HepG2 (cell line): Measurements from ENCODE around the gene CD300A. TPM values are rescaled to one million over a fixed set of nuclear protein-coding genes. Genes with fewer than 3 reads are reported as not detected.
A peak's percentile ranks its signal among the peaks of the same experiment; 100 is the strongest.

Experiments
- CBFB ChIP-seq: sonication (generic); formaldehyde crosslinking; IDR thresholded peaks from 2 replicates; pipeline ENCODE4 v1.4.0; 2020; ENCODE audit warnings: missing genetic modification reagents
- CCDC6 ChIP-seq: sonication (generic); formaldehyde crosslinking; IDR thresholded peaks from 2 replicates; pipeline ENCODE4 v1.8.1; 2022; ENCODE audit warnings: mild to moderate bottlenecking, missing genetic modification reagents, moderate library complexity
- CREB1 ChIP-seq, 2 experiments: fragments of 450-650 bp in 1 of 2; IDR thresholded peaks; 2 replicates each; pipeline ENCODE4 v1.6.1; 2016 to 2017; ENCODE audit warnings: control low read depth in 1 of 2, mild to moderate bottlenecking in 1 of 2, missing compliant biosample characterization in 1 of 2, missing genetic modification characterization in 1 of 2
- ERF ChIP-seq: IDR thresholded peaks from 2 replicates; pipeline ENCODE4 v1.6.1; 2018; ENCODE audit warnings: missing biosample characterization, missing genetic modification reagents
- FOXC1 ChIP-seq: sonication (generic); formaldehyde crosslinking; IDR thresholded peaks from 2 replicates; pipeline ENCODE4 v1.8.0; 2022; ENCODE audit warnings: mild to moderate bottlenecking, missing genetic modification reagents, borderline replicate concordance
- HMGXB4 ChIP-seq, 2 experiments: sonication (generic) in 1 of 2; formaldehyde crosslinking in 1 of 2; IDR thresholded peaks; 2 replicates each; pipeline versions ENCODE4 v1.4.0 to v1.6.1; 2018 to 2020; ENCODE audit warnings: missing genetic modification reagents in 2 of 2, borderline replicate concordance in 1 of 2, low read depth in 1 of 2, mild to moderate bottlenecking in 1 of 2, missing biosample characterization in 1 of 2
- NR2F2 ChIP-seq: IDR thresholded peaks from 2 replicates; pipeline ENCODE4 v1.6.1; 2012; ENCODE audit warnings: low read depth, inconsistent platforms, borderline replicate concordance
- PCBP2 ChIP-seq: fragments of 200-400 bp; formaldehyde crosslinking; optimal IDR thresholded peaks from 2 replicates; pipeline ENCODE3; 2018; ENCODE audit warnings: low read length, low read depth; ENCODE audit not compliant: poor library complexity, severe bottlenecking
- POGZ ChIP-seq: sonication (generic); formaldehyde crosslinking; IDR thresholded peaks from 2 replicates; pipeline ENCODE4 v1.4.0; 2020; ENCODE audit warnings: mild to moderate bottlenecking, missing genetic modification reagents
- PRMT3 ChIP-seq: sonication (generic); formaldehyde crosslinking; IDR thresholded peaks from 2 replicates; pipeline ENCODE4 v1.8.1; 2022; ENCODE audit warnings: low read depth, mild to moderate bottlenecking, moderate library complexity, missing genetic modification reagents, borderline replicate concordance
- RARG ChIP-seq: sonication (generic); formaldehyde crosslinking; IDR thresholded peaks from 2 replicates; pipeline ENCODE4 v1.4.0; 2020; ENCODE audit warnings: low read depth, mild to moderate bottlenecking, missing genetic modification reagents
- TBX3 ChIP-seq: fragments of 450-650 bp; IDR thresholded peaks from 2 replicates; pipeline ENCODE4 v1.6.1; 2017; ENCODE audit warnings: antibody characterized with exemption, mild to moderate bottlenecking, inconsistent platforms, borderline replicate concordance
- WIZ ChIP-seq: sonication (generic); formaldehyde crosslinking; IDR thresholded peaks from 2 replicates; pipeline ENCODE4 v1.5.1; 2020; ENCODE audit warnings: mild to moderate bottlenecking, missing genetic modification reagents
- ZFP36 ChIP-seq: fragments of 150-350 bp; IDR thresholded peaks from 2 replicates; pipeline ENCODE4 v1.6.1; 2018; ENCODE audit warnings: borderline replicate concordance, low read length, low read depth; ENCODE audit not compliant: partially characterized antibody
- ZNF558 ChIP-seq: sonication (generic); formaldehyde crosslinking; IDR thresholded peaks from 2 replicates; pipeline ENCODE4 v1.9.0; 2022; ENCODE audit warnings: mild to moderate bottlenecking, missing genetic modification reagents, borderline replicate concordance
- ZNF703 ChIP-seq: sonication (generic); formaldehyde crosslinking; IDR thresholded peaks from 2 replicates; pipeline ENCODE4 v1.5.1; 2020; ENCODE audit warnings: missing genetic modification reagents, mild to moderate bottlenecking, moderate library complexity, borderline replicate concordance
- ZSCAN21 ChIP-seq: sonication (generic); formaldehyde crosslinking; IDR thresholded peaks from 2 replicates; pipeline ENCODE4 v1.8.0; 2022; ENCODE audit warnings: mild to moderate bottlenecking, missing genetic modification reagents, moderate library complexity, borderline replicate concordance
- polyA plus RNA-seq, 8 experiments: library from polyadenylated mRNA; depleted of rRNA in 3 of 8; stranded (reverse) in 7 of 8; unstranded in 1 of 8; fragments of >200 nt; fragmentation: Illumina TruSeq in 4 of 8; extraction: Trizol in 4 of 8; gene quantifications; 2 replicates each; pipeline versions ENCODE4 v1.2.1 to v1.2.3, GENCODE V29; 2011 to 2016; ENCODE audit warnings: low read depth in 4 of 8, missing spikeins in 1 of 8, mixed read lengths in 1 of 8; ENCODE audit not compliant: insufficient read depth in 1 of 8
- total RNA-seq, 5 experiments: library from RNA; depleted of rRNA; stranded (reverse); fragments of >200 nt; fragmentation: Illumina TruSeq; extraction: Trizol; gene quantifications; 2 replicates each; pipeline ENCODE4 v1.2.3, GENCODE V29; 2016; ENCODE audit warnings: low read depth in 1 of 5
- TF ChIP-seq, protein P1 (sequence below): IDR thresholded peaks from 2 replicates; pipeline ENCODE4 v1.6.1; 2018; ENCODE audit warnings: missing genetic modification reagents, mild to moderate bottlenecking, missing compliant biosample characterization
- TF ChIP-seq, protein P2 (sequence below): fragments of 450-650 bp; IDR thresholded peaks from 2 replicates; pipeline ENCODE4 v1.6.1; 2016
- TF ChIP-seq, protein P3 (sequence below): IDR thresholded peaks from 2 replicates; pipeline ENCODE4 v1.4.0; 2020; ENCODE audit warnings: mild to moderate bottlenecking, missing genetic modification reagents

Gene CD300A
- total and polyA plus RNA-seq, 2 of the 13 experiments (the other 11 are each of a cell fraction or from before 2014, with no cell fraction given), result not detected

DNA sequence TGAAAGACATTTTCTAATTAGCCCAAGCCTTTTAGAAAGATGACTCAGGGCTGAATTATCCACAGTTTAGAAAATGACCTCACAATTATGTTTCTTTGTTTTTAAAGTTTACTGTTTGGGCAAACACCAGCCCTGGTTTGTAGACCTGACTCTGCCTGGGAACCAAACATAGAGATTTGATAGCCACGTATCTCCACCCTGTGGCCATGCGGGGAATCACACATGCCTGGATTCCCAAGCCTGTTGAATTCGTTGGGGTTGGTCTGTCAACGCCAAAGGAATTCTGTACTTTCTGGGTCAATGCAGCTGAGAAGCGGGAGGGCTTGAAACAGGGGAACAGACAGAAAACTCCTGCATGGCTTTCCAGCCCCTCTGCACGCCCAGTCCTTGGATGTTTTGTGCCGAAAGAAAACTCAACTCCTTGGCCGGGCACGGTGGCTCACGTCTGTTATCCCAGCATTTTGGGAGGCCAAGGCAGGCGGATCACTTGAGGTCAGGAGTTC is 26.9 kb downstream of the CD300A start (continued):
- TF ChIP-seq HMGXB4 (CRISPR knock-in tag; IDR thresholded peaks at IDR 0.05; ENCODE audit: borderline replicate concordance in 1 of 2, low read depth in 1 of 2) (peak in 1 of 2 experiments; percentile 43; a peak in 1 of 4 replicates), ZSCAN21 (CRISPR knock-in tag) (no peak), ZNF558 (CRISPR knock-in tag) (no peak), CBFB (no peak), PCBP2 (no peak), ZFP36 (no peak), TBX3 (no peak), CCDC6 (CRISPR knock-in tag) (no peak), PRMT3 (CRISPR knock-in tag) (no peak; the same call in 1 of the 2 replicates), NR2F2 (no peak), ERF (CRISPR knock-in tag) (0 out of 2 replicates have a peak, but pooled peaks have one; percentile 49), ZNF703 (CRISPR knock-in tag) (no peak), RARG (CRISPR knock-in tag) (no peak), CREB1 (IDR thresholded peaks at IDR 0.05) (no peak), CREB1 (CRISPR knock-in tag; IDR thresholded peaks at IDR 0.05) (no peak), WIZ (CRISPR knock-in tag) (no peak), FOXC1 (CRISPR knock-in tag) (no peak), POGZ (CRISPR knock-in tag) (no peak)
- TF ChIP-seq, protein P1, sequence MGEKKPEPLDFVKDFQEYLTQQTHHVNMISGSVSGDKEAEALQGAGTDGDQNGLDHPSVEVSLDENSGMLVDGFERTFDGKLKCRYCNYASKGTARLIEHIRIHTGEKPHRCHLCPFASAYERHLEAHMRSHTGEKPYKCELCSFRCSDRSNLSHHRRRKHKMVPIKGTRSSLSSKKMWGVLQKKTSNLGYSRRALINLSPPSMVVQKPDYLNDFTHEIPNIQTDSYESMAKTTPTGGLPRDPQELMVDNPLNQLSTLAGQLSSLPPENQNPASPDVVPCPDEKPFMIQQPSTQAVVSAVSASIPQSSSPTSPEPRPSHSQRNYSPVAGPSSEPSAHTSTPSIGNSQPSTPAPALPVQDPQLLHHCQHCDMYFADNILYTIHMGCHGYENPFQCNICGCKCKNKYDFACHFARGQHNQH (CRISPR knock-in tag), result no peak
- TF ChIP-seq, protein P2, sequence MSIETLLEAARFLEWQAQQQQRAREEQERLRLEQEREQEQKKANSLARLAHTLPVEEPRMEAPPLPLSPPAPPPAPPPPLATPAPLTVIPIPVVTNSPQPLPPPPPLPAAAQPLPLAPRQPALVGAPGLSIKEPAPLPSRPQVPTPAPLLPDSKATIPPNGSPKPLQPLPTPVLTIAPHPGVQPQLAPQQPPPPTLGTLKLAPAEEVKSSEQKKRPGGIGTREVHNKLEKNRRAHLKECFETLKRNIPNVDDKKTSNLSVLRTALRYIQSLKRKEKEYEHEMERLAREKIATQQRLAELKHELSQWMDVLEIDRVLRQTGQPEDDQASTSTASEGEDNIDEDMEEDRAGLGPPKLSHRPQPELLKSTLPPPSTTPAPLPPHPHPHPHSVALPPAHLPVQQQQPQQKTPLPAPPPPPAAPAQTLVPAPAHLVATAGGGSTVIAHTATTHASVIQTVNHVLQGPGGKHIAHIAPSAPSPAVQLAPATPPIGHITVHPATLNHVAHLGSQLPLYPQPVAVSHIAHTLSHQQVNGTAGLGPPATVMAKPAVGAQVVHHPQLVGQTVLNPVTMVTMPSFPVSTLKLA, result no peak
- TF ChIP-seq, protein P3, sequence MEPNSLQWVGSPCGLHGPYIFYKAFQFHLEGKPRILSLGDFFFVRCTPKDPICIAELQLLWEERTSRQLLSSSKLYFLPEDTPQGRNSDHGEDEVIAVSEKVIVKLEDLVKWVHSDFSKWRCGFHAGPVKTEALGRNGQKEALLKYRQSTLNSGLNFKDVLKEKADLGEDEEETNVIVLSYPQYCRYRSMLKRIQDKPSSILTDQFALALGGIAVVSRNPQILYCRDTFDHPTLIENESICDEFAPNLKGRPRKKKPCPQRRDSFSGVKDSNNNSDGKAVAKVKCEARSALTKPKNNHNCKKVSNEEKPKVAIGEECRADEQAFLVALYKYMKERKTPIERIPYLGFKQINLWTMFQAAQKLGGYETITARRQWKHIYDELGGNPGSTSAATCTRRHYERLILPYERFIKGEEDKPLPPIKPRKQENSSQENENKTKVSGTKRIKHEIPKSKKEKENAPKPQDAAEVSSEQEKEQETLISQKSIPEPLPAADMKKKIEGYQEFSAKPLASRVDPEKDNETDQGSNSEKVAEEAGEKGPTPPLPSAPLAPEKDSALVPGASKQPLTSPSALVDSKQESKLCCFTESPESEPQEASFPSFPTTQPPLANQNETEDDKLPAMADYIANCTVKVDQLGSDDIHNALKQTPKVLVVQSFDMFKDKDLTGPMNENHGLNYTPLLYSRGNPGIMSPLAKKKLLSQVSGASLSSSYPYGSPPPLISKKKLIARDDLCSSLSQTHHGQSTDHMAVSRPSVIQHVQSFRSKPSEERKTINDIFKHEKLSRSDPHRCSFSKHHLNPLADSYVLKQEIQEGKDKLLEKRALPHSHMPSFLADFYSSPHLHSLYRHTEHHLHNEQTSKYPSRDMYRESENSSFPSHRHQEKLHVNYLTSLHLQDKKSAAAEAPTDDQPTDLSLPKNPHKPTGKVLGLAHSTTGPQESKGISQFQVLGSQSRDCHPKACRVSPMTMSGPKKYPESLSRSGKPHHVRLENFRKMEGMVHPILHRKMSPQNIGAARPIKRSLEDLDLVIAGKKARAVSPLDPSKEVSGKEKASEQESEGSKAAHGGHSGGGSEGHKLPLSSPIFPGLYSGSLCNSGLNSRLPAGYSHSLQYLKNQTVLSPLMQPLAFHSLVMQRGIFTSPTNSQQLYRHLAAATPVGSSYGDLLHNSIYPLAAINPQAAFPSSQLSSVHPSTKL (CRISPR knock-in tag), result no peak
